IMR-90 (cell line): ENCODE results near the gene PAK5. TPM values are rescaled to one million over a fixed set of nuclear protein-coding genes. Genes with fewer than 3 reads are reported as not detected.

Experiments used
- ATAC-seq: fragments of 200-7000 bp; cut with Tn5 transposase; 2 replicates; pipeline ENCODE4 v1.9.1; 2020; ENCODE audit warnings: low read depth, mild to moderate bottlenecking, moderate library complexity
- BruUV-seq: library from RNA; stranded (reverse); fragments of 400-500 nt; replicated peaks from 2 replicates; lab custom pipeline; 2021; lab: Mats Ljungman, UMichigan
- CTCF ChIA-PET: fragments of 300-600 bp; formaldehyde crosslinking; extraction: SDS; loops from one replicate; lab custom pipeline; 2021; ENCODE audit warnings: antibody characterized with exemption; lab: Yijun Ruan, JAX
- POLR2A ChIA-PET: fragments of 300-600 bp; sonication (Branson Sonifier 250); formaldehyde crosslinking; loops from one replicate; lab custom pipeline; 2022; ENCODE audit warnings: antibody characterized with exemption; ENCODE audit not compliant: unreplicated experiment; lab: Charles Lee
- DNase-seq: peaks from one replicate; pipeline ENCODE4 v3.0.0; 2013
- H2AFZ ChIP-seq: replicated peaks from 2 replicates; pipeline ENCODE3; 2013; ENCODE audit warnings: low read length, mild to moderate bottlenecking; ENCODE audit not compliant: poor library complexity
- H2AK5ac ChIP-seq: 2 replicates; pipeline ENCODE4 v1.6.1; 2013; ENCODE audit warnings: low read depth, low read length, inconsistent platforms
- H2AK9ac ChIP-seq: replicated peaks from 2 replicates; pipeline ENCODE3; 2013; ENCODE audit warnings: mild to moderate bottlenecking, low read depth, low read length, moderate library complexity; ENCODE audit not compliant: poor library complexity
- H2BK120ac ChIP-seq: 2 replicates; pipeline ENCODE4 v1.6.1; 2013; ENCODE audit warnings: low read depth, low read length, inconsistent platforms
- H2BK15ac ChIP-seq: 3 replicates; pipeline ENCODE4 v1.6.1; 2013; ENCODE audit warnings: low read depth, low read length, inconsistent platforms
- H2BK20ac ChIP-seq: 2 replicates; pipeline ENCODE4 v1.6.1; 2013; ENCODE audit warnings: low read depth, mild to moderate bottlenecking, inconsistent platforms, low read length, moderate library complexity
- H2BK5ac ChIP-seq: 2 replicates; pipeline ENCODE4 v1.6.1; 2013; ENCODE audit warnings: mild to moderate bottlenecking, low read depth, low read length, inconsistent platforms; ENCODE audit not compliant: poor library complexity, severe bottlenecking
- H3K14ac ChIP-seq: replicated peaks from 2 replicates; pipeline ENCODE4 v1.6.1; 2013; ENCODE audit warnings: low read depth, low read length, inconsistent platforms
- H3K18ac ChIP-seq: 2 replicates; pipeline ENCODE4 v1.6.1; 2013; ENCODE audit warnings: low read depth, low read length, control low read depth
- H3K23ac ChIP-seq: 2 replicates; pipeline ENCODE4 v1.6.1; 2013; ENCODE audit warnings: low read depth, low read length, inconsistent platforms
- H3K27ac ChIP-seq: 2 replicates; pipeline ENCODE4 v1.5.1; 2013; ENCODE audit warnings: mild to moderate bottlenecking, control low read depth, low read length; ENCODE audit not compliant: insufficient read depth
- H3K27me3 ChIP-seq: 2 replicates; pipeline ENCODE4 v1.6.1; 2013; ENCODE audit warnings: low read length; ENCODE audit not compliant: control insufficient read depth, insufficient read depth
- H3K36me3 ChIP-seq: 2 replicates; pipeline ENCODE4 v1.6.1; 2013; ENCODE audit warnings: low read length, mixed read lengths; ENCODE audit not compliant: control insufficient read depth, insufficient read depth
- H3K4ac ChIP-seq: 2 replicates; pipeline ENCODE4 v1.6.1; 2013; ENCODE audit warnings: low read depth, low read length, inconsistent platforms
- H3K4me1 ChIP-seq: 2 replicates; pipeline ENCODE4 v1.6.1; 2013; ENCODE audit warnings: low read length, mixed read lengths; ENCODE audit not compliant: control insufficient read depth, insufficient read depth
- H3K4me2 ChIP-seq: 2 replicates; pipeline ENCODE4 v1.6.1; 2013; ENCODE audit warnings: low read depth, mild to moderate bottlenecking, control low read depth, low read length, moderate library complexity
- H3K4me3 ChIP-seq: 2 replicates; pipeline ENCODE4 v1.5.1; 2013; ENCODE audit warnings: low read depth, mild to moderate bottlenecking, control low read depth, low read length, moderate library complexity; ENCODE audit not compliant: insufficient read depth
- H3K56ac ChIP-seq: 2 replicates; pipeline ENCODE4 v1.6.1; 2013; ENCODE audit warnings: low read length, inconsistent platforms; ENCODE audit not compliant: insufficient read depth; ENCODE audit errors: extremely low read depth
- H3K79me1 ChIP-seq, 2 experiments: 2 replicates each; pipeline ENCODE4 v1.6.1; 2013; ENCODE audit warnings: low read length in 2 of 2, inconsistent platforms in 1 of 2, low read depth in 1 of 2
- H3K9ac ChIP-seq: 2 replicates; pipeline ENCODE4 v1.6.1; 2013; ENCODE audit warnings: low read depth, low read length, control low read depth
- H3K9me1 ChIP-seq: 2 replicates; pipeline ENCODE4 v1.6.1; 2013; ENCODE audit warnings: low read length, inconsistent platforms; ENCODE audit not compliant: insufficient read depth
- H3K9me3 ChIP-seq: 2 replicates; pipeline ENCODE4 v1.6.1; 2013; ENCODE audit warnings: low read length; ENCODE audit not compliant: control insufficient read depth, insufficient read depth
- H4K20me1 ChIP-seq: 2 replicates; pipeline ENCODE4 v1.6.1; 2013; ENCODE audit warnings: low read length, inconsistent platforms; ENCODE audit not compliant: insufficient read depth
- H4K5ac ChIP-seq: 2 replicates; pipeline ENCODE4 v1.6.1; 2013; ENCODE audit warnings: mild to moderate bottlenecking, low read depth, low read length, control low read depth
- H4K8ac ChIP-seq, 2 experiments: 2 replicates each; pipeline ENCODE4 v1.6.1; 2013; ENCODE audit warnings: low read depth in 2 of 2, low read length in 2 of 2, control low read depth in 1 of 2, inconsistent platforms in 1 of 2
- H4K91ac ChIP-seq: 2 replicates; pipeline ENCODE4 v1.6.1; 2013; ENCODE audit warnings: low read depth, low read length, inconsistent platforms; ENCODE audit not compliant: insufficient read depth
- BHLHE40 ChIP-seq: fragments of 150-350 bp; IDR thresholded peaks from 2 replicates; pipeline ENCODE4 v1.6.1; 2016; ENCODE audit warnings: mild to moderate bottlenecking, low read depth, low read length
- CEBPB ChIP-seq: IDR thresholded peaks from 2 replicates; pipeline ENCODE4 v1.6.1; 2012; ENCODE audit warnings: low read depth, low read length, improper control_type of control experiment
- CHD1 ChIP-seq: IDR thresholded peaks from 2 replicates; pipeline ENCODE4 v1.6.1; 2012; ENCODE audit warnings: low read depth, low read length, improper control_type of control experiment
- CTCF ChIP-seq: conservative IDR thresholded peaks from 2 replicates; pipeline ENCODE4 v1.5.1; 2012; ENCODE audit warnings: mild to moderate bottlenecking, low read depth, low read length, improper control_type of control experiment
- ELK1 ChIP-seq: fragments of 150-350 bp; IDR thresholded peaks from 2 replicates; pipeline ENCODE4 v1.6.1; 2016; ENCODE audit warnings: low read depth, mild to moderate bottlenecking, low read length, moderate library complexity, borderline replicate concordance
- FOS ChIP-seq: fragments of 150-350 bp; IDR thresholded peaks from 2 replicates; pipeline ENCODE4 v1.6.1; 2016; ENCODE audit warnings: low read depth, low read length
- MAFK ChIP-seq: IDR thresholded peaks from 2 replicates; pipeline ENCODE4 v1.6.1; 2012; ENCODE audit warnings: low read depth, low read length, improper control_type of control experiment
- MAZ ChIP-seq: IDR thresholded peaks from 2 replicates; pipeline ENCODE4 v1.6.1; 2012; ENCODE audit warnings: low read depth, mild to moderate bottlenecking, low read length, improper control_type of control experiment, moderate library complexity, borderline replicate concordance
- MXI1 ChIP-seq: IDR thresholded peaks from 2 replicates; pipeline ENCODE4 v1.6.1; 2012; ENCODE audit warnings: low read depth, mild to moderate bottlenecking, low read length, moderate library complexity, borderline replicate concordance
- NFE2L2 ChIP-seq: fragments of 150-350 bp; IDR thresholded peaks from 2 replicates; pipeline ENCODE4 v1.6.1; 2016; ENCODE audit warnings: low read depth, mild to moderate bottlenecking, low read length
- POLR2A ChIP-seq: IDR thresholded peaks from 2 replicates; pipeline ENCODE4 v1.6.1; 2012; ENCODE audit warnings: mild to moderate bottlenecking, low read depth, low read length
- RAD21 ChIP-seq: IDR thresholded peaks from 2 replicates; pipeline ENCODE4 v1.6.1; 2012; ENCODE audit warnings: low read length, improper control_type of control experiment
- RCOR1 ChIP-seq: IDR thresholded peaks from 2 replicates; pipeline ENCODE4 v1.6.1; 2012; ENCODE audit warnings: mild to moderate bottlenecking, low read length, improper control_type of control experiment; ENCODE audit not compliant: insufficient replicate concordance
- RFX5 ChIP-seq: IDR thresholded peaks from 2 replicates; pipeline ENCODE4 v1.8.0; 2012; ENCODE audit warnings: low read depth, mild to moderate bottlenecking, low read length, moderate library complexity
- SMC3 ChIP-seq: fragments of 150-350 bp; IDR thresholded peaks from 2 replicates; pipeline ENCODE4 v1.6.1; 2016; ENCODE audit warnings: low read depth, mild to moderate bottlenecking, antibody characterized with exemption, low read length, moderate library complexity
- USF2 ChIP-seq: fragments of 150-350 bp; IDR thresholded peaks from 2 replicates; pipeline ENCODE4 v1.6.1; 2017; ENCODE audit warnings: mild to moderate bottlenecking, antibody characterized with exemption, low read length, low read depth
- WGBS, 2 experiments: methylation state at CpG; one replicate each; pipeline versions ENCODE4 v1.1.5 to v1.1.7; 2013; ENCODE audit warnings: missing lambda C conversion rate in 2 of 2; ENCODE audit not compliant: insufficient read length in 1 of 2; ENCODE audit errors: extremely low coverage in 2 of 2; 5-methylcytosine and 5-hydroxymethylcytosine counted together
- dilution Hi-C: fragments of 300-500 bp; cut with HindIII; formaldehyde crosslinking; loops from one replicate; pipeline ENCODE4 v1.14.3; 2018; ENCODE audit warnings: low sequenced_read_pairs; ENCODE audit not compliant: unreplicated experiment
- in situ Hi-C: fragments of 300-500 bp; cut with MboI; formaldehyde crosslinking; loops from 3 replicates; pipeline ENCODE4 v1.14.3; 2019; ENCODE audit warnings: low sequenced_read_pairs, inconsistent platforms, mixed read lengths
- intact Hi-C: fragments of 100-400 bp; cut with micrococcal nuclease; formaldehyde crosslinking; loops from 2 replicates; pipeline ENCODE4 v1.10.0; 2022
- polyA plus RNA-seq, 3 experiments: library from polyadenylated mRNA; depleted of rRNA; stranded (reverse); fragments of >200 nt; gene quantifications; 2 replicates each; pipeline ENCODE4 v1.2.3, GENCODE V29; 2012; ENCODE audit warnings: low replicate concordance in 1 of 3
- total RNA-seq: library from RNA; depleted of rRNA; stranded (reverse); fragments of >200 nt; gene quantifications from 2 replicates; pipeline ENCODE4 v1.2.3, GENCODE V29; 2012

Gene PAK5
- total and polyA plus RNA-seq, 2 of the 4 experiments (the other 2 are of a cell fraction), result not detected

- Histone ChIP-seq H3K4me3 (no peak overlapping the region), H3K9ac (no peak overlapping the region), H3K4ac (no peak overlapping the region), H2BK120ac (no peak overlapping the region), H3K9me1 (no peaks in the 10 kb centered on the region), H3K14ac (no peak overlapping the region), H3K4me1 (no peaks in the 10 kb centered on the region), H3K27me3 (peaks cover 13% of the 10 kb centered on the region), H3K18ac (no peak overlapping the region), H4K8ac (no peak overlapping the region), H4K5ac (no peak overlapping the region), H3K9me3 (no peaks in the 10 kb centered on the region), H2BK15ac (no peak overlapping the region), H4K91ac (no peak overlapping the region), H3K23ac (no peak overlapping the region), H2BK20ac (no peak overlapping the region), H3K79me1 (no peaks in the 10 kb centered on the region), H3K56ac (no peak overlapping the region), H2BK5ac (no peak overlapping the region), H3K36me3 (no peaks in the 10 kb centered on the region), H3K4me2 (no peak overlapping the region), H2AK9ac (no peak overlapping the region), H2AK5ac (no peak overlapping the region), H4K20me1 (no peaks in the 10 kb centered on the region), H3K27ac (no peak overlapping the region), H2AFZ (no peak overlapping the region)
- DNase-seq, result no peak
- CTCF ChIA-PET, result no interaction called here
- TF ChIP-seq BHLHE40, result no peak
- TF ChIP-seq USF2, result no peak
- no peak for TF ChIP-seq MXI1
- TF ChIP-seq FOS, result no peak
- TF ChIP-seq MAFK, result no peak
- no peak for TF ChIP-seq CHD1
- TF ChIP-seq ELK1, result no peak
- no peak for TF ChIP-seq NFE2L2
- no peak for TF ChIP-seq MAZ
- no peak for TF ChIP-seq CTCF
- no peak for TF ChIP-seq RCOR1
- no peak for TF ChIP-seq RAD21
- no peak for TF ChIP-seq SMC3
- TF ChIP-seq POLR2A, result no peak
- TF ChIP-seq CEBPB, result no peak
- TF ChIP-seq RFX5, result no peak
- intact Hi-C loops, result no loop called here
- no TSS peak for BruUV-seq
- dilution Hi-C loops, result no loop called here
- POLR2A ChIA-PET, result no interaction called here
- 39% methylated on average over 2 of the region's 5 CpGs; no CpG with 5 or more reads in 1 of the 2 experiments for WGBS, 2 experiments
- in situ Hi-C loops, result no loop called here
- ATAC-seq, result no peak
Measured at GRCh38 chr20:9839626-9840025, 750 bp upstream of the PAK5 start.
